ENCODE measurements around the gene TANGO2.

- TF ChIP-seq CTCF (IDR thresholded peaks at IDR 0.05) (no peak), EP300 (IDR thresholded peaks at IDR 0.05) (no peak), POLR2A (IDR thresholded peaks at IDR 0.05) (no peak)
Observed at GRCh38 chr22:20099099-20099711, 78.3 kb downstream of the TANGO2 start.
